GM23338 (cell line): ENCODE results near the gene GAREM1. TPM values are rescaled to one million over a fixed set of nuclear protein-coding genes. Genes with fewer than 3 reads are reported as not detected.
"Not testable (repeated sequence)": the region's sequence is repeated elsewhere in the genome, so short reads cannot be mapped to it uniquely, and the experiment has no call there.

Source experiments
- ATAC-seq: fragments of 200-7000 bp; cut with Tn5 transposase; 3 replicates; pipeline ENCODE4 v1.9.1; 2020
- DNase-seq: peaks from one replicate; pipeline ENCODE4 v3.0.0-alpha.2; 2015; ENCODE audit warnings: low spot score
- H2AFZ ChIP-seq: fragments of 200-600 bp; sonication (generic); 2 replicates; pipeline ENCODE4 v1.8.0; 2016; ENCODE audit warnings: antibody characterized with exemption, mild to moderate bottlenecking, moderate library complexity
- H3F3A ChIP-seq: fragments of 200-600 bp; sonication (generic); replicated peaks from 2 replicates; pipeline ENCODE4 v1.8.0; 2017; ENCODE audit warnings: antibody characterized with exemption, mixed run types, low read depth
- H3K27ac ChIP-seq: fragments of 200-600 bp; sonication (generic); 2 replicates; pipeline ENCODE4 v1.6.1; 2016; ENCODE audit warnings: low read depth
- H3K27me3 ChIP-seq: fragments of 200-600 bp; sonication (generic); 2 replicates; pipeline ENCODE4 v1.8.0; 2016; ENCODE audit warnings: mild to moderate bottlenecking, mixed run types, moderate library complexity; ENCODE audit not compliant: insufficient read depth
- H3K36me3 ChIP-seq: fragments of 200-600 bp; sonication (generic); 2 replicates; pipeline ENCODE4 v1.8.0; 2016; ENCODE audit warnings: mild to moderate bottlenecking; ENCODE audit not compliant: insufficient read depth
- H3K4me1 ChIP-seq: fragments of 200-600 bp; sonication (generic); 2 replicates; pipeline ENCODE4 v1.8.0; 2016; ENCODE audit warnings: mild to moderate bottlenecking, moderate library complexity; ENCODE audit not compliant: insufficient read depth
- H3K4me2 ChIP-seq: fragments of 200-600 bp; sonication (generic); 2 replicates; pipeline ENCODE4 v1.7.1; 2017; ENCODE audit warnings: mixed run types
- H3K4me3 ChIP-seq: fragments of 200-600 bp; sonication (generic); 2 replicates; pipeline ENCODE4 v1.6.1; 2016; ENCODE audit warnings: mixed run types
- H3K79me2 ChIP-seq: fragments of 200-600 bp; sonication (generic); replicated peaks from 2 replicates; pipeline ENCODE4 v1.8.0; 2017; ENCODE audit warnings: mild to moderate bottlenecking; ENCODE audit not compliant: insufficient read depth
- H3K9me2 ChIP-seq: fragments of 200-600 bp; sonication (generic); 2 replicates; pipeline ENCODE4 v1.8.0; 2017; ENCODE audit not compliant: insufficient read depth
- H4K20me1 ChIP-seq: fragments of 200-600 bp; sonication (generic); replicated peaks from 2 replicates; pipeline ENCODE4 v1.8.0; 2017; ENCODE audit warnings: mild to moderate bottlenecking; ENCODE audit not compliant: insufficient read depth
- H3K27ac Mint-ChIP-seq: 2 replicates; pipeline ENCODE4 v1.8.0; 2020; ENCODE audit warnings: inconsistent platforms, mild to moderate bottlenecking, moderate library complexity, mixed read lengths
- H3K27me3 Mint-ChIP-seq: 3 replicates; pipeline ENCODE4 v1.8.0; 2022; ENCODE audit warnings: low read depth, mild to moderate bottlenecking, moderate library complexity, mixed read lengths, inconsistent platforms; ENCODE audit not compliant: insufficient read depth, poor library complexity
- H3K36me3 Mint-ChIP-seq: 3 replicates; pipeline ENCODE4 v1.8.0; 2021; ENCODE audit warnings: low read depth, mild to moderate bottlenecking, inconsistent platforms, moderate library complexity, mixed read lengths
- H3K4me1 Mint-ChIP-seq: 3 replicates; pipeline ENCODE4 v1.8.0; 2020; ENCODE audit warnings: mild to moderate bottlenecking, inconsistent platforms, mixed read lengths
- H3K4me3 Mint-ChIP-seq: 3 replicates; pipeline ENCODE4 v1.8.0; 2021; ENCODE audit warnings: moderate library complexity, mild to moderate bottlenecking, inconsistent platforms, mixed read lengths
- H3K9me3 Mint-ChIP-seq: 3 replicates; pipeline ENCODE4 v1.8.0; 2020; ENCODE audit warnings: moderate library complexity, mild to moderate bottlenecking, inconsistent platforms, mixed read lengths
- CREB1 ChIP-seq: fragments of 250-450 bp; sonication (Bioruptor Pico); IDR thresholded peaks from 2 replicates; pipeline ENCODE4 v1.5.0; 2020; ENCODE audit warnings: low read depth, mild to moderate bottlenecking, moderate library complexity
- EZH2 ChIP-seq: fragments of 200-600 bp; sonication (generic); IDR thresholded peaks from one replicate; pipeline ENCODE4 v1.8.0; 2017; ENCODE audit warnings: antibody characterized with exemption, mild to moderate bottlenecking, low read depth; ENCODE audit not compliant: unreplicated experiment
- EZH2phosphoT487 ChIP-seq: fragments of 200-600 bp; sonication (generic); IDR thresholded peaks from one replicate; pipeline ENCODE4 v1.8.1; 2018; ENCODE audit warnings: antibody characterized with exemption; ENCODE audit not compliant: unreplicated experiment
- NANOG ChIP-seq: IDR thresholded peaks from 2 replicates; pipeline ENCODE4 v1.6.1; 2016; ENCODE audit warnings: antibody characterized with exemption, borderline replicate concordance
- POLR2AphosphoS5 ChIP-seq: IDR thresholded peaks from 2 replicates; pipeline ENCODE4 v1.6.1; 2016; ENCODE audit warnings: antibody characterized with exemption, low read depth
- STAT1 ChIP-seq: IDR thresholded peaks from one replicate; pipeline ENCODE4 v1.6.1; 2016; ENCODE audit warnings: antibody characterized with exemption; ENCODE audit not compliant: unreplicated experiment
- ZNF114 ChIP-seq: fragments of 250-450 bp; sonication (Bioruptor Pico); IDR thresholded peaks from 2 replicates; pipeline ENCODE4 v1.5.0; 2020; ENCODE audit warnings: mild to moderate bottlenecking, moderate library complexity
- ZNF331 ChIP-seq: fragments of 250-450 bp; sonication (Bioruptor Pico); IDR thresholded peaks from 2 replicates; pipeline ENCODE4 v1.5.0; 2020; ENCODE audit warnings: low read depth, mild to moderate bottlenecking, moderate library complexity
- ZNF462 ChIP-seq: fragments of 250-450 bp; sonication (Bioruptor Pico); IDR thresholded peaks from 2 replicates; pipeline ENCODE4 v1.5.0; 2020; ENCODE audit warnings: mild to moderate bottlenecking, moderate library complexity
- polyA plus RNA-seq: library from polyadenylated mRNA; unstranded; fragments of >200 nt; fragmentation: Nextera tagmentation; extraction: Ambion mirVana; gene quantifications from 2 replicates; pipeline ENCODE4 v1.2.1, GENCODE V29; 2016
- total RNA-seq: library from RNA; depleted of rRNA; stranded (reverse); fragments of >200 nt; shearing (Covaris generic); gene quantifications from 2 replicates; pipeline ENCODE4 v1.2.3, GENCODE V29; 2014
- TF ChIP-seq, protein P1 (sequence below): IDR thresholded peaks from one replicate; pipeline ENCODE4 v1.6.1; 2018; ENCODE audit warnings: antibody characterized with exemption; ENCODE audit not compliant: unreplicated experiment

Gene GAREM1
- total and polyA plus RNA-seq, 2 experiments from 2014 or later: 2.7 to 6.0 TPM

DNA sequence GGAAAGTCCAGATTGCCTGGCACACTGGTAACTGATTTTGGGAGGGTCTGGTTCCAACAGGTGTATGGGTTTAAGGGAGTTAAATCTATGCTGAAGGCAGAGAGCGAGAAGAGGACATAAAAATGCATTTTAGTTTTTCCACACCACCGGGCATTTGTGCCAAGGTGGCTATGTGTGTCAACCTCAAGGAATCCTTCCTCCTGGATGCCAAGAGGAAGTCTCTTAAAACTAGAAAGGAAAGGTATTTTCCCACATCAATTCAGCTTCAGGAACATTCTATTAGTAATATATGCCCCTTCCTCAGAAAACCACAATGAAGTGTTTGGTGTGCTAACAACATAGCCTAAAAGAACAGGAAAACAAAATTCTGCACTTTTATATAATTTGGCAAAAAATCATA lies 5.4 kb upstream of the GAREM1 start (continued):
- TF ChIP-seq ZNF462 (no peak), POLR2AphosphoS5 (no peak), ZNF331 (no peak), EZH2 (no peak)

DNA sequence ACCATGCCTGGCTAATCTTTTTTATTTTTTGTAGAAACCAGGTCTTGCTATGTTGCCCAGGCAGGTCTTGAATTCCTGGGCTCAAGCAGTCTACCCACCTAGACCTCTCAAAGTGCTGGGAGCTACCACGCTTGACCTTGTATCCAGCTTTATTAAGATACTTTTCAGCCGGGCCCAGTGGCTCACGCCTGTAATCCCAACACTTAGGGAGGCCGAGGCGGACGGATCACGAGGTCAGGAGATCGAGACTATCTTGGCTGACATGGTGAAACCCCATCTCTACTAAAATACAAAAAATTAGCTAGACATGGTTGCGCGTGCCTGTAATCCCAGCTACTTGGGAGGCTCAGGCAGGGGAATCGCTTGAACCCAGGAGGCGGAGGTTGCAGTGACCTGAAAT lies 4.4 kb upstream of the GAREM1 start:
- not testable (repeated sequence) for H3K36me3 ChIP-seq, H3K79me2 ChIP-seq, H3F3A ChIP-seq, H3K27ac Mint-ChIP-seq, H3K36me3 Mint-ChIP-seq, H2AFZ ChIP-seq, H3K27ac ChIP-seq, H3K9me3 Mint-ChIP-seq, H3K4me3 Mint-ChIP-seq, DNase-seq, H3K4me2 ChIP-seq, H3K4me3 ChIP-seq, ATAC-seq, H4K20me1 ChIP-seq, H3K9me2 ChIP-seq, H3K4me1 ChIP-seq
- peaks cover 14% of the 10 kb centered on the region for H3K27me3 Mint-ChIP-seq
- peaks cover 26% of the 10 kb centered on the region for H3K27me3 ChIP-seq
- H3K4me1 Mint-ChIP-seq: peaks cover 19% of the 10 kb centered on the region

GRCh38 chr18:32473325-32473724 lies 2.6 kb upstream of the GAREM1 start:
- Histone ChIP-seq H3K79me2 (peaks cover 8% of the 10 kb centered on the region), H3K4me2 (no peak overlapping the region), H3K4me3 (no peak overlapping the region), H4K20me1 (peaks cover 7% of the 10 kb centered on the region; the same call in 1 of the 2 replicates), H3F3A (peaks cover 4% of the 10 kb centered on the region; the same call in 1 of the 2 replicates), H3K36me3 (no peaks in the 10 kb centered on the region), H3K4me1 (peaks cover 17% of the 10 kb centered on the region), H3K9me2 (no peaks in the 10 kb centered on the region), H3K27ac (no peak overlapping the region), H3K27me3 (peaks cover 37% of the 10 kb centered on the region), H2AFZ (no peak overlapping the region)
- DNase-seq (no peak), ATAC-seq (no peak)
- Mint-ChIP-seq H3K36me3 (no peaks in the 10 kb centered on the region; the same call in 2 of the 3 replicates), H3K9me3 (no peaks in the 10 kb centered on the region), H3K4me3 (no peak overlapping the region), H3K4me1 (peaks cover 19% of the 10 kb centered on the region), H3K27ac (no peak overlapping the region), H3K27me3 (peaks cover 17% of the 10 kb centered on the region)
- TF ChIP-seq, protein P1, sequence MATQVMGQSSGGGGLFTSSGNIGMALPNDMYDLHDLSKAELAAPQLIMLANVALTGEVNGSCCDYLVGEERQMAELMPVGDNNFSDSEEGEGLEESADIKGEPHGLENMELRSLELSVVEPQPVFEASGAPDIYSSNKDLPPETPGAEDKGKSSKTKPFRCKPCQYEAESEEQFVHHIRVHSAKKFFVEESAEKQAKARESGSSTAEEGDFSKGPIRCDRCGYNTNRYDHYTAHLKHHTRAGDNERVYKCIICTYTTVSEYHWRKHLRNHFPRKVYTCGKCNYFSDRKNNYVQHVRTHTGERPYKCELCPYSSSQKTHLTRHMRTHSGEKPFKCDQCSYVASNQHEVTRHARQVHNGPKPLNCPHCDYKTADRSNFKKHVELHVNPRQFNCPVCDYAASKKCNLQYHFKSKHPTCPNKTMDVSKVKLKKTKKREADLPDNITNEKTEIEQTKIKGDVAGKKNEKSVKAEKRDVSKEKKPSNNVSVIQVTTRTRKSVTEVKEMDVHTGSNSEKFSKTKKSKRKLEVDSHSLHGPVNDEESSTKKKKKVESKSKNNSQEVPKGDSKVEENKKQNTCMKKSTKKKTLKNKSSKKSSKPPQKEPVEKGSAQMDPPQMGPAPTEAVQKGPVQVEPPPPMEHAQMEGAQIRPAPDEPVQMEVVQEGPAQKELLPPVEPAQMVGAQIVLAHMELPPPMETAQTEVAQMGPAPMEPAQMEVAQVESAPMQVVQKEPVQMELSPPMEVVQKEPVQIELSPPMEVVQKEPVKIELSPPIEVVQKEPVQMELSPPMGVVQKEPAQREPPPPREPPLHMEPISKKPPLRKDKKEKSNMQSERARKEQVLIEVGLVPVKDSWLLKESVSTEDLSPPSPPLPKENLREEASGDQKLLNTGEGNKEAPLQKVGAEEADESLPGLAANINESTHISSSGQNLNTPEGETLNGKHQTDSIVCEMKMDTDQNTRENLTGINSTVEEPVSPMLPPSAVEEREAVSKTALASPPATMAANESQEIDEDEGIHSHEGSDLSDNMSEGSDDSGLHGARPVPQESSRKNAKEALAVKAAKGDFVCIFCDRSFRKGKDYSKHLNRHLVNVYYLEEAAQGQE: no peak
- TF ChIP-seq STAT1: no peak
- TF ChIP-seq EZH2phosphoT487: no peak
- no peak for TF ChIP-seq POLR2AphosphoS5
- no peak for TF ChIP-seq NANOG
- TF ChIP-seq CREB1 (CRISPR knock-in tag): no peak
- no peak for TF ChIP-seq ZNF331
- TF ChIP-seq ZNF114 (CRISPR knock-in tag): no peak
